ENCODE data around the gene TCF7L2.

TCF7L2 gene

GRCh38 chr10:113149626-113150025 is 199.6 kb downstream of the TCF7L2 start:
- H3K4me3 ChIP-seq (replicated peaks; ENCODE audit: low read depth, low read length) = no peak overlapping the region
- DNase-seq (ENCODE audit: extremely low read depth, insufficient read length) = no peak
- no peaks in the 10 kb centered on the region; the same call in 1 of the 2 replicates for H3K27me3 ChIP-seq (replicated peaks; ENCODE audit: control insufficient read depth, insufficient read depth, low read length)
- H3K36me3 ChIP-seq (ENCODE audit: control insufficient read depth, insufficient read depth, low read length) = no peaks in the 10 kb centered on the region
- TF ChIP-seq CTCF (IDR thresholded peaks at IDR 0.05; ENCODE audit: insufficient read depth, low read length, poor library complexity, severe bottlenecking) = no peak

GRCh38 chr10:113151190-113151666 is 201.2 kb downstream of the TCF7L2 start:
- Histone ChIP-seq H3K27me3 (replicated peaks; ENCODE audit: control insufficient read depth, insufficient read depth, low read length) (no peaks in the 10 kb centered on the region; the same call in 1 of the 2 replicates), H3K36me3 (ENCODE audit: control insufficient read depth, insufficient read depth, low read length) (no peaks in the 10 kb centered on the region), H3K4me3 (replicated peaks; ENCODE audit: low read depth, low read length) (no peak overlapping the region)
- TF ChIP-seq CTCF (IDR thresholded peaks at IDR 0.05; ENCODE audit: insufficient read depth, low read length, poor library complexity, severe bottlenecking) = no peak
- no peak for DNase-seq (ENCODE audit: extremely low read depth, insufficient read length)

GRCh38 chr10:113153493-113154102 is 203.6 kb downstream of the TCF7L2 start:
- TF ChIP-seq CTCF (IDR thresholded peaks at IDR 0.05; ENCODE audit: insufficient read depth, low read length, poor library complexity, severe bottlenecking) = no peak
- Histone ChIP-seq H3K27me3 (replicated peaks; ENCODE audit: control insufficient read depth, insufficient read depth, low read length) (peaks cover 1% of the 10 kb centered on the region; the same call in 1 of the 2 replicates), H3K4me3 (replicated peaks; ENCODE audit: low read depth, low read length) (no peak overlapping the region), H3K36me3 (ENCODE audit: control insufficient read depth, insufficient read depth, low read length) (no peaks in the 10 kb centered on the region)
- no peak for DNase-seq (ENCODE audit: extremely low read depth, insufficient read length)

GRCh38 chr10:113157441-113157840 is 207.4 kb downstream of the TCF7L2 start:
- Histone ChIP-seq H3K27me3 (replicated peaks; ENCODE audit: control insufficient read depth, insufficient read depth, low read length) (peaks cover 1% of the 10 kb centered on the region; the same call in 1 of the 2 replicates), H3K4me3 (replicated peaks; ENCODE audit: low read depth, low read length) (no peak overlapping the region), H3K36me3 (ENCODE audit: control insufficient read depth, insufficient read depth, low read length) (no peaks in the 10 kb centered on the region)
- DNase-seq (ENCODE audit: extremely low read depth, insufficient read length) = no peak
- no peak for TF ChIP-seq CTCF (IDR thresholded peaks at IDR 0.05; ENCODE audit: insufficient read depth, low read length, poor library complexity, severe bottlenecking)

GRCh38 chr10:113158183-113158582 is 208.1 kb downstream of the TCF7L2 start:
- TF ChIP-seq CTCF (IDR thresholded peaks at IDR 0.05; ENCODE audit: insufficient read depth, low read length, poor library complexity, severe bottlenecking) = no peak
- H3K27me3 ChIP-seq (replicated peaks; ENCODE audit: control insufficient read depth, insufficient read depth, low read length) = peaks cover 1% of the 10 kb centered on the region; the same call in 1 of the 2 replicates
- no peak overlapping the region for H3K4me3 ChIP-seq (replicated peaks; ENCODE audit: low read depth, low read length)
- no peak for DNase-seq (ENCODE audit: extremely low read depth, insufficient read length)
- H3K36me3 ChIP-seq (ENCODE audit: control insufficient read depth, insufficient read depth, low read length) = no peaks in the 10 kb centered on the region
